HG02840 (cell line): Measurements from ENCODE around the gene VTI1A.
"Not testable (repeated sequence)": the region's sequence is repeated elsewhere in the genome, so short reads cannot be mapped to it uniquely, and the experiment has no call there.

Source experiments
- ATAC-seq: cut with Tn5 transposase; IDR thresholded peaks from one replicate; pipeline ENCODE4 v1.9.1; 2021; ENCODE audit warnings: mild to moderate bottlenecking, moderate library complexity, moderate number of reproducible peaks; ENCODE audit not compliant: unreplicated experiment, low FRiP score

Gene VTI1A

GRCh38 chr10:112446855-112447619 lies at the start of gene VTI1A, which contains the start of gene ZDHHC6:
VTI1A (plus strand) TSS chr10:112447215; CDS start chr10:112447374, 159 bp downstream.
ZDHHC6 (minus strand) TSS chr10:112446914; CDS start chr10:112445436, 1,478 bp downstream.
- peak; percentile 85 for ATAC-seq

GRCh38 chr10:112397592-112397991 lies 49.4 kb upstream of the VTI1A start:
- ATAC-seq, result no peak

- ATAC-seq, result no peak
Measured at GRCh38 chr10:112402917-112403316, 44.1 kb upstream of the VTI1A start.

GRCh38 chr10:112404617-112405016 lies 42.4 kb upstream of the VTI1A start:
- ATAC-seq, result no peak

GRCh38 chr10:112406806-112407205 lies 40.2 kb upstream of the VTI1A start:
- not testable (repeated sequence) for ATAC-seq

GRCh38 chr10:112407696-112408095 lies 39.3 kb upstream of the VTI1A start:
- no peak for ATAC-seq

- ATAC-seq, result no peak
Measured at GRCh38 chr10:112409299-112409698, 37.7 kb upstream of the VTI1A start.

GRCh38 chr10:112409755-112410154 lies 37.3 kb upstream of the VTI1A start:
- no peak for ATAC-seq

- no peak for ATAC-seq
Measured at GRCh38 chr10:112412696-112413095, 34.3 kb upstream of the VTI1A start.

GRCh38 chr10:112421731-112422130 lies 25.3 kb upstream of the VTI1A start:
- no peak for ATAC-seq

- no peak for ATAC-seq
Measured at GRCh38 chr10:112424651-112425050, 22.4 kb upstream of the VTI1A start.

GRCh38 chr10:112426111-112426510 lies 20.9 kb upstream of the VTI1A start:
- ATAC-seq, result no peak

- ATAC-seq, result no peak
Measured at GRCh38 chr10:112429147-112429546, 17.9 kb upstream of the VTI1A start.

GRCh38 chr10:112429654-112430230 lies 17.3 kb upstream of the VTI1A start:
- ATAC-seq, result no peak

GRCh38 chr10:112433136-112433535 lies 13.9 kb upstream of the VTI1A start:
- ATAC-seq, result no peak

GRCh38 chr10:112434988-112435619 lies 11.9 kb upstream of the VTI1A start:
- ATAC-seq, result no peak

- no peak for ATAC-seq
Measured at GRCh38 chr10:112438356-112438755, 8.7 kb upstream of the VTI1A start.

GRCh38 chr10:112441520-112441919 lies 5.5 kb upstream of the VTI1A start:
- ATAC-seq, result no peak

GRCh38 chr10:112442063-112442462 lies 5.0 kb upstream of the VTI1A start:
- ATAC-seq, result no peak

- peak; percentile 41 for ATAC-seq
Measured at GRCh38 chr10:112446055-112446854, 760 bp upstream of the VTI1A start.

GRCh38 chr10:112447620-112447928 lies 559 bp downstream of the VTI1A start:
- ATAC-seq, result no peak
